Hindlimb muscle (tissue), 1 donor: Measurements from ENCODE around the gene ATXN1. TPM values are rescaled to one million over a fixed set of nuclear protein-coding genes. Genes with fewer than 3 reads are reported as not detected.

Experiments
- DNase-seq: peaks from one replicate; pipeline ENCODE4 v3.0.0-alpha.2; 2013
- polyA plus RNA-seq: library from polyadenylated mRNA; unstranded; fragments of 120-200 nt; gene quantifications from one replicate; pipeline ENCODE4 v1.2.1, GENCODE V29; 2013; ENCODE audit not compliant: insufficient read length

ATXN1 gene
- polyA plus RNA-seq, 1 donor: 16.1 TPM

- no peak for DNase-seq
Observed at GRCh38 chr6:16491666-16492313, 269.5 kb downstream of the ATXN1 start.

- no peak for DNase-seq
Observed at GRCh38 chr6:16490616-16491015, 270.6 kb downstream of the ATXN1 start.

GRCh38 chr6:16488813-16489212, 272.4 kb downstream of the ATXN1 start:
- DNase-seq: no peak

GRCh38 chr6:16487996-16488674, 273.1 kb downstream of the ATXN1 start:
- DNase-seq: no peak

GRCh38 chr6:16486661-16487060, 274.6 kb downstream of the ATXN1 start:
- DNase-seq: no peak

- DNase-seq: no peak
Observed at GRCh38 chr6:16483315-16483875, 277.9 kb downstream of the ATXN1 start.

GRCh38 chr6:16482702-16483314, 278.5 kb downstream of the ATXN1 start:
- DNase-seq: no peak

GRCh38 chr6:16481697-16482399, 279.4 kb downstream of the ATXN1 start:
- DNase-seq: no peak

- DNase-seq: no peak
Observed at GRCh38 chr6:16480763-16481560, 280.3 kb downstream of the ATXN1 start.

- DNase-seq: no peak
Observed at GRCh38 chr6:16477367-16478149, 283.7 kb downstream of the ATXN1 start.

- DNase-seq: no peak
Observed at GRCh38 chr6:16476861-16477260, 284.4 kb downstream of the ATXN1 start.

- DNase-seq: no peak
Observed at GRCh38 chr6:16475494-16475781, 285.8 kb downstream of the ATXN1 start.

GRCh38 chr6:16474772-16475493, 286.3 kb downstream of the ATXN1 start:
- DNase-seq: no peak

GRCh38 chr6:16473908-16474771, 287.1 kb downstream of the ATXN1 start:
- no peak for DNase-seq

GRCh38 chr6:16473184-16473907, 287.9 kb downstream of the ATXN1 start:
- DNase-seq: no peak

GRCh38 chr6:16472349-16473069, 288.8 kb downstream of the ATXN1 start:
- no peak for DNase-seq

GRCh38 chr6:16471910-16472297, 289.4 kb downstream of the ATXN1 start:
- DNase-seq: no peak

- DNase-seq: no peak
Observed at GRCh38 chr6:16471222-16471909, 289.9 kb downstream of the ATXN1 start.
